NCI-H524 treated with DMSO at 0.1 percent for 48 hours (cell line): ENCODE measurements around the gene FARP1.
A peak's percentile ranks its signal among the peaks of the same experiment; 100 is the strongest.

Experiments
- DNase-seq: peaks from one replicate; lab custom pipeline; 2025; lab: John Stamatoyannopoulos, UW

FARP1 gene

DNA sequence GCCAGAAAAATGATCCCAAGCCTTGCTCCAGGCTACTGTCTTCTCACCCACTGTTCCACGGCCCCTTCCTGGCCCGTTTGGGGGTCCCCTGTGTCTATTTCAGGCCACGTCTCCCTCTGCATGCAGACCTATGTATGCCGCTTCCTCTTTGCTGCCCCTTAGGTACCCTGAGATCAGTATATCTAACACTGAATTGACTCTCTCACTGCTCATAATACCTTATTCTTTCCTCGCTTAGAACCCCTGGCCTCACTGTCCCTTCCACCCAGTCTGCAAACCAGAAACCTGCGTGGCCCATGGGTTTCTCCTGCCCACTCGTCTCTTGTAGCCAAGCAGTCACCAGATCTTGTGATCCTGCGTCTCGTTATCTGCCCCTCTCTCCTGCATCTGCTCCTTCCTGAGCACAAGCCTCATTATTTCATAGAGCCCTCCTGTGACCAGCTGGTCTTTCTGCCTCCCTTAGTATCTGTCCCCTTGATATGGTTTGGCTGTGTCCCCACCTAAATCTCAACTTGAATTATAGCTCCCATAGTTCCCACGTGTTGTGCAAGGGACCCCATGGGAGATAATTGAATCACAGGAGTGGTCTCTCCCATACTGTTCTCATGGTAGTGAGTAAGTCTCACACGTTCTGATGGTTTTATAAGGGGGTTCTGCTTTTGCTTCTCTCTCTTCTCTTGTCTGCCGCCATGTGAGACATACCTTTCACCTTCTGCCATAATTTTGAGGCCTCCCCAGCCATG is 143.1 kb downstream of the FARP1 start:
- peak; percentile 77 for DNase-seq

GRCh38 chr13:98286799-98287198 is 143.9 kb downstream of the FARP1 start:
- no peak for DNase-seq

GRCh38 chr13:98288211-98288610 is 145.3 kb downstream of the FARP1 start:
- no peak for DNase-seq

GRCh38 chr13:98289339-98289945 is 146.5 kb downstream of the FARP1 start:
- DNase-seq, result peak; percentile 77

- DNase-seq, result no peak
Observed at GRCh38 chr13:98290261-98290660, 147.4 kb downstream of the FARP1 start.

GRCh38 chr13:98291658-98292057 is 148.8 kb downstream of the FARP1 start:
- no peak for DNase-seq

- DNase-seq, result no peak
Observed at GRCh38 chr13:98293103-98293502, 150.2 kb downstream of the FARP1 start.

DNA sequence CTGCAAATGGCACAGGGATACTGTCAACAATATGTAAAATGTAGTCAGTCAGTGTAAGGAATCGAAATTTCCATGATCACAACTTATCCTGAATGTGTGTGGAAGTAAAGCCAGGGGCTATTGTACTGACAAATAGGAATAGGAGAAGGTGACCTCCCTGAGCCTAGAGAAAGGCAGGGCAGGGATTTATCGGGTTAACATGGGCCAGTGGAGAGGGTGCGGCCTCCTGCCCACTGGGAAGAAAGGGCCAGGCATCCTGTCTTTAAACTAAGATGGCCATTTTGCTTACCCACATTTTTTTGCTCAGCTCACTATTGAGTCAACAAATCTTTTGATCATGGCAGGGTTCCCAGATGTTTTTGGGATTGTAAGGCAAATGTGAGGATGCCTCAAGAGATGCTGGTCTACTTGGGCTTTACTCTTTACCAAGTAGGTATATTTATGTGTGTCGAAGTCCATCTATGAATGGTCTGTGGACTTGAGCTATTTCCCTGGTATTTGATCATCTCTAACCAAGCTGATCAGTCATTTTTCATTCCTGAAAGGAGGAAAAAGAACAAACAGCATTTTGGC is 150.8 kb downstream of the FARP1 start:
- DNase-seq, result no peak

DNA sequence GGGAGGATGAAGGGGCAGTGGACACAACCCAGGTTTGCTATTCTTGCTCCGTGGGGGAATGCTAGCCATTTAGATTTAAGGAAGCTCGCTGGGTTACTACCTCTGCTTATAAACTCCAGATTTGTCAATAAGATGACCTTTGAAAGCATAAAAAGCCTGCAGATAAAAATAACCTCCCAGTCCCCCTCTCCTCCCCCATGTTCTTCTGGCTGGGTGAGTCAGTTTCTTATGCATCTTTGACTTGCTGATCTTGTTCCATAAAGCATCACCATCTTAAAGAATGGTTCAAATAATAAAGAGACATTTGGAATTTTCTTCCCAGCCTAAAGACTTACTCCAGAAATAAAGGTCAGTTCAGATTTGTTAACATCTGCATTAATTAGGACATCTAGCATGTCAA is 152.5 kb downstream of the FARP1 start:
- no peak for DNase-seq

GRCh38 chr13:98297051-98297450 is 154.2 kb downstream of the FARP1 start:
- DNase-seq, result no peak

GRCh38 chr13:98297745-98298144 is 154.9 kb downstream of the FARP1 start:
- no peak for DNase-seq

DNA sequence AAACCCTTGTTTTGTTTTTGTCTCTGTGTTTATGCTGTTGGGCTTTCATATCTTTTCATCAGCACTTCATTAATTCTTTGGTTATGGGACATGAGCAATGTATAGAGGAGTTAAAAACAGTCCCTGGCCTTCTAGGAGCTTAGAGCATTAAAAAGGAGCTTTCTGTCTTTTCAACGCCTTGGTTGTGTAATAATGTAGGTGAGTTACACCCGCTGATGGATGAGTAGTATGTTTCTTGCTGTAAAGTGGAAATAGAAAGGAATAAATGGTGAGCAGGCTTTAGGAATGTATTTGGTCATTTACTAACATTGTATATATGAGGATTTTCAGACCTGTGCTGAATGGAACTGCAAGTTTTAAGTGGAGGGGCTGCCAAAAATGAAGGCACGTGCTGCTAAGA is 155.7 kb downstream of the FARP1 start:
- DNase-seq, result no peak

- DNase-seq, result no peak
Observed at GRCh38 chr13:98299235-98299965, 156.5 kb downstream of the FARP1 start.

DNA sequence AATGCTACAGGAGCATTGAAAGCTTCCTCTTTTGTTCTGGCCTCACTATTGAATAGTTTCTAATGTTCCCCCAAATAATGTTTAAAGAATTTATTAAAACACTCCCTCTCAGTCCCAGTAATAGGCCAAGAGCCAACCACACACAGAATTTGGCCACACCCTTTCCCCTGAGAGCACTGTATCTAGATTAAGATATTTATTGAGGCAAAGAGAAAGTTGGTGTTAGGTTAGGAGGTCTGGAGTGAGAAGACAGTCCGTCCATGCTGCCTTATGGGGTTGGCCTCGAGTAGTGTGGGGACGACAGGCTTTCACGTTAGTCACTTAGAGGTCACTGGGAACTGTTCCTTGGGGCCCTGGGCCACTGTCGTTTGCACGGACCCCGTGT is 157.1 kb downstream of the FARP1 start:
- DNase-seq, result no peak

DNA sequence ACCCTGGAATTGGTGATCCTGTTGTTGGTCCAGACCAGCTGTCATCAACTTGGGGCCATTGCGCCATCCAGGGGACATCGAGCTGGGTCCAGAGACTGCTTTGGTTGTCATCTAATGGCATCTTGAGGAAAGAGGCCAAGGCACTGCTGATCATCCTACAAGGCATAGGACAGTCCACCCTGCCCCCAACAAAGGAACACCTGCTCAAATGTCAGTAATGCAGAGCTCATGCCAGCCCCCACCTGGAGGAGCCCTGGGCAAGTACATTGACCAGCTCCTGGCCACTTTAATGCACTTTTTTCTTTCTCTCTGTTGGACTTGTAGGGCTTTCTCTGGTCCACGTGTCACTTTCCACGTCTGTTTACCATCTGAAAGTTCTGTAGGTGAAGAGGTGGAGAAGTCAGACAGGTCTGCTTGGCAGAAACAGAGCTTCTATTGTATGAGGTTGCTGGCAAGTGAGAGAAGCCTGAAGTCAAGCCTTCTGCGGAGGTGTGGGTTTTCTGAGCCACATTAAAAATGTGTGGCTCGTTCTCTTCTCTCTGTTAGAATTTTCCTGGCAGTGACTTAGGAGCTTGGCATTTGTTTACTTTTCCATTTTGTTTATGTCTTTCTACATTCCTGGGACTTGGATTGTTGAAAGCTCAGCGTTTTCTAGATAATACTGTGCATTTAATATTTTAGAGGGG is 158.2 kb downstream of the FARP1 start:
- DNase-seq, result no peak

GRCh38 chr13:98301721-98302120 is 158.8 kb downstream of the FARP1 start:
- DNase-seq, result no peak

GRCh38 chr13:98303858-98304257 is 161.0 kb downstream of the FARP1 start:
- no peak for DNase-seq

DNA sequence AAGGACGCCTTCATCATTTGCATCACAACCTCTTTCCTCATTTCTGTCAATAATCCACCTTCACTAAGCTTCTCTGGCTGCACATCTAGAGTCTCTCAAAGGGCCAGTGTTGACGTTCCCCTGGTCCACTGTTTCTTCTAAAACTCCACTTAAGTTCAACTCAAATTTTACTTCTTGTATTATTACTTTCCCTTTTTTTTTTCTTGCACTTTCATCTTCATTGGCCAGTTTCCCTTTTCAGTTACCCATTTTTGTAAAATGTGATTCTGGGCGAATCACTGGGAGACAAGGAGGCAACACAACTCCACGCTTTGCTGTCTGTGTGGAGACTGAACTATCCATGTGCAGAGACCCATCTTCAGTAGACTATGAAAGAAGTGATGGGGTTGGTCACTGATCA is 162.8 kb downstream of the FARP1 start:
- no peak for DNase-seq

GRCh38 chr13:98307463-98308085 is 164.7 kb downstream of the FARP1 start:
- no peak for DNase-seq

- no peak for DNase-seq
Observed at GRCh38 chr13:98308086-98308911, 165.4 kb downstream of the FARP1 start.
